SK-N-SH treated with all-trans-retinoic acid at 6 μM for 48 hours (cell line): ENCODE measurements around the gene GLYR1.

ENCODE experiments used
- TOX ChIP-seq: fragments of 250-450 bp; sonication (Bioruptor Pico); IDR thresholded peaks from 2 replicates; pipeline ENCODE4 v1.8.0; 2021; ENCODE audit warnings: mild to moderate bottlenecking, moderate library complexity, borderline replicate concordance
- ZC3H10 ChIP-seq: fragments of 250-450 bp; sonication (Bioruptor Pico); IDR thresholded peaks from 2 replicates; pipeline ENCODE4 v1.5.1; 2021; ENCODE audit warnings: mild to moderate bottlenecking, moderate library complexity
- ZFP3 ChIP-seq: fragments of 250-450 bp; sonication (Bioruptor Pico); IDR thresholded peaks from 2 replicates; pipeline ENCODE4 v1.5.0; 2020; ENCODE audit warnings: mild to moderate bottlenecking, moderate library complexity
- ZFP30 ChIP-seq: fragments of 450-650 bp; formaldehyde crosslinking; IDR thresholded peaks from 2 replicates; pipeline ENCODE4 v1.5.0; 2022; ENCODE audit warnings: mild to moderate bottlenecking, moderate library complexity
- ZNF8 ChIP-seq: fragments of 450-650 bp; formaldehyde crosslinking; IDR thresholded peaks from 2 replicates; pipeline ENCODE4 v1.5.0; 2020; ENCODE audit warnings: mild to moderate bottlenecking, moderate library complexity
- TF ChIP-seq, protein P1 (sequence below): fragments of 250-450 bp; sonication (Bioruptor Pico); IDR thresholded peaks from 2 replicates; pipeline ENCODE4 v1.8.0; 2020; ENCODE audit warnings: mild to moderate bottlenecking, moderate library complexity, borderline replicate concordance
- TF ChIP-seq, protein P2 (sequence below): fragments of 250-450 bp; sonication (Bioruptor Pico); IDR thresholded peaks from 2 replicates; pipeline ENCODE4 v1.5.1; 2020; ENCODE audit warnings: low read depth, mild to moderate bottlenecking, moderate library complexity
- TF ChIP-seq, protein P3 (sequence below): fragments of 250-450 bp; sonication (Bioruptor Pico); IDR thresholded peaks from 2 replicates; pipeline ENCODE4 v1.5.1; 2021; ENCODE audit warnings: mild to moderate bottlenecking, moderate library complexity

DNA sequence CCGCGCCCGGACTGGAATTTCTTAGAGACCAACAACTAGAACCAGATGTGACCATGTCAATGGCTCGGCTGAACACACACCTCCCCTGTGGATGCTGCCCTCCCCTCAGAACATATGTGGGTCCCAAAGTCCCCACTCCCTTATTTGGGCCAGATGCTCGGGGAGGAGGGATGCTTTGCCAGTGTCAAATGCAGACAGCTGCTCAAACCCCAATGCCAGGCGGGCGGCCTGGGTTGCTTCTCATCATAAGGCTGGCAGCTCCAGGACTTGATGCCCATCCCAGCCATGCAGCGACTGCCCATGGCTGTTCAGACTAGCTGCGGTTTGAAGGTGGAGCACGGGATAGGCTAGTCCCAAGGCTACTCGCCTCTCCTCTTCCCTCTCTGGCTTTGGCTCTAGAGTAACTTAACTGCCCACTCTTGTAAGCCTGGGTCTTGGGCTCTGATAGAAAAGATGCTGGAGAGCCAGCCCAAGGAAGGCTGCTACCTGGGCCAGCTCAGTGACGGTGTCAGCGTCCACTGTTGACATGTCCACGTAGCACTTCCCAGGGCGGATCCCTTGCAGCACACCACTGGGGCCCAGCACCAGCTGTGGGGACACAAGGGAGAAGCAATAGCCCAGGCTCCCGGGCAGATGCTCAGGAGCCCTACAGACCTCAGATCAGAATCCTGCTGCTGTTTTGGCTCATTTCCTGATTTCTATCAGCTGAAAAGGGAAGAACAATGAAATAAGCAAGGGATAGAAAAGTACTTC, 33.7 kb downstream of the GLYR1 start:
- TF ChIP-seq, protein P1, sequence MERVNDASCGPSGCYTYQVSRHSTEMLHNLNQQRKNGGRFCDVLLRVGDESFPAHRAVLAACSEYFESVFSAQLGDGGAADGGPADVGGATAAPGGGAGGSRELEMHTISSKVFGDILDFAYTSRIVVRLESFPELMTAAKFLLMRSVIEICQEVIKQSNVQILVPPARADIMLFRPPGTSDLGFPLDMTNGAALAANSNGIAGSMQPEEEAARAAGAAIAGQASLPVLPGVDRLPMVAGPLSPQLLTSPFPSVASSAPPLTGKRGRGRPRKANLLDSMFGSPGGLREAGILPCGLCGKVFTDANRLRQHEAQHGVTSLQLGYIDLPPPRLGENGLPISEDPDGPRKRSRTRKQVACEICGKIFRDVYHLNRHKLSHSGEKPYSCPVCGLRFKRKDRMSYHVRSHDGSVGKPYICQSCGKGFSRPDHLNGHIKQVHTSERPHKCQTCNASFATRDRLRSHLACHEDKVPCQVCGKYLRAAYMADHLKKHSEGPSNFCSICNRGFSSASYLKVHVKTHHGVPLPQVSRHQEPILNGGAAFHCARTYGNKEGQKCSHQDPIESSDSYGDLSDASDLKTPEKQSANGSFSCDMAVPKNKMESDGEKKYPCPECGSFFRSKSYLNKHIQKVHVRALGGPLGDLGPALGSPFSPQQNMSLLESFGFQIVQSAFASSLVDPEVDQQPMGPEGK, result no peak
- TF ChIP-seq ZC3H10 (no peak), ZFP3 (no peak), ZNF8 (CRISPR knock-in tag) (no peak), TOX (CRISPR knock-in tag) (no peak), ZFP30 (CRISPR knock-in tag) (no peak)
- TF ChIP-seq, protein P2, sequence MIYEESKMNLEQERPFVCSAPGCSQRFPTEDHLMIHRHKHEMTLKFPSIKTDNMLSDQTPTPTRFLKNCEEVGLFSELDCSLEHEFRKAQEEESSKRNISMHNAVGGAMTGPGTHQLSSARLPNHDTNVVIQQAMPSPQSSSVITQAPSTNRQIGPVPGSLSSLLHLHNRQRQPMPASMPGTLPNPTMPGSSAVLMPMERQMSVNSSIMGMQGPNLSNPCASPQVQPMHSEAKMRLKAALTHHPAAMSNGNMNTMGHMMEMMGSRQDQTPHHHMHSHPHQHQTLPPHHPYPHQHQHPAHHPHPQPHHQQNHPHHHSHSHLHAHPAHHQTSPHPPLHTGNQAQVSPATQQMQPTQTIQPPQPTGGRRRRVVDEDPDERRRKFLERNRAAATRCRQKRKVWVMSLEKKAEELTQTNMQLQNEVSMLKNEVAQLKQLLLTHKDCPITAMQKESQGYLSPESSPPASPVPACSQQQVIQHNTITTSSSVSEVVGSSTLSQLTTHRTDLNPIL, result no peak
- TF ChIP-seq, protein P3, sequence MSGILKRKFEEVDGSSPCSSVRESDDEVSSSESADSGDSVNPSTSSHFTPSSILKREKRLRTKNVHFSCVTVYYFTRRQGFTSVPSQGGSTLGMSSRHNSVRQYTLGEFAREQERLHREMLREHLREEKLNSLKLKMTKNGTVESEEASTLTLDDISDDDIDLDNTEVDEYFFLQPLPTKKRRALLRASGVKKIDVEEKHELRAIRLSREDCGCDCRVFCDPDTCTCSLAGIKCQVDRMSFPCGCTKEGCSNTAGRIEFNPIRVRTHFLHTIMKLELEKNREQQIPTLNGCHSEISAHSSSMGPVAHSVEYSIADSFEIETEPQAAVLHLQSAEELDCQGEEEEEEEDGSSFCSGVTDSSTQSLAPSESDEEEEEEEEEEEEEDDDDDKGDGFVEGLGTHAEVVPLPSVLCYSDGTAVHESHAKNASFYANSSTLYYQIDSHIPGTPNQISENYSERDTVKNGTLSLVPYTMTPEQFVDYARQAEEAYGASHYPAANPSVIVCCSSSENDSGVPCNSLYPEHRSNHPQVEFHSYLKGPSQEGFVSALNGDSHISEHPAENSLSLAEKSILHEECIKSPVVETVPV (CRISPR knock-in tag), result no peak
